ENCODE results near the gene LHX2. TPM values are rescaled to one million over a fixed set of nuclear protein-coding genes. Genes with fewer than 3 reads are reported as not detected.
"Not testable (repeated sequence)": the region's sequence is repeated elsewhere in the genome, so short reads cannot be mapped to it uniquely, and the experiment has no call there.

The LHX2 gene
- total RNA-seq, 1 donor from 2014 or later = not detected

DNA sequence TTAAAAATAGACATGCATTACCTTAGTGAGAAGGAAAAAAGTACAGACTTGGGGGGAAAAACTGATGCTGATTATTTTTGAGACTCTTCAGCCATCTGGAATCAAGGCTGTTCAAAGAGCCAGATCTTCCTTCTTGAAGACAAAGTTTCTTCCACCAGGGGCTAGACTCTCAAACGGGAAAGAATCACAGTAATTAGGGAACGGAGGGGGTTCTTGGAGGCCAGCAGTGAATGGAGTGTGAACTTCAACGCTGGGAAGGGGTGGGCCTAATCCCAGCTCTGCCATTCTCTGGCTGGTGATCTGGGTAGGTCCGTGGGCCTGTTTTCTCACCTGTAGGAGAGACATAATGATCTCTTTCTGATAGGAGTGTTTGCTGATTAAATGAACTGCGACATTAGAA, 21.1 kb upstream of the LHX2 start:
- TF ChIP-seq, protein P1, sequence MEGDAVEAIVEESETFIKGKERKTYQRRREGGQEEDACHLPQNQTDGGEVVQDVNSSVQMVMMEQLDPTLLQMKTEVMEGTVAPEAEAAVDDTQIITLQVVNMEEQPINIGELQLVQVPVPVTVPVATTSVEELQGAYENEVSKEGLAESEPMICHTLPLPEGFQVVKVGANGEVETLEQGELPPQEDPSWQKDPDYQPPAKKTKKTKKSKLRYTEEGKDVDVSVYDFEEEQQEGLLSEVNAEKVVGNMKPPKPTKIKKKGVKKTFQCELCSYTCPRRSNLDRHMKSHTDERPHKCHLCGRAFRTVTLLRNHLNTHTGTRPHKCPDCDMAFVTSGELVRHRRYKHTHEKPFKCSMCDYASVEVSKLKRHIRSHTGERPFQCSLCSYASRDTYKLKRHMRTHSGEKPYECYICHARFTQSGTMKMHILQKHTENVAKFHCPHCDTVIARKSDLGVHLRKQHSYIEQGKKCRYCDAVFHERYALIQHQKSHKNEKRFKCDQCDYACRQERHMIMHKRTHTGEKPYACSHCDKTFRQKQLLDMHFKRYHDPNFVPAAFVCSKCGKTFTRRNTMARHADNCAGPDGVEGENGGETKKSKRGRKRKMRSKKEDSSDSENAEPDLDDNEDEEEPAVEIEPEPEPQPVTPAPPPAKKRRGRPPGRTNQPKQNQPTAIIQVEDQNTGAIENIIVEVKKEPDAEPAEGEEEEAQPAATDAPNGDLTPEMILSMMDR (conservative IDR thresholded peaks at IDR 0.05; ENCODE audit: low read depth, low read length) = no peak
- no peak for DNase-seq (ENCODE audit: low read depth)
- no peak overlapping the region for H3K4me3 ChIP-seq (ENCODE audit: low read depth, low read length)

- DNase-seq (ENCODE audit: low read depth); H3K4me3 ChIP-seq (ENCODE audit: low read depth, low read length): not testable (repeated sequence)
Observed at GRCh38 chr9:123992679-123993078, 18.9 kb upstream of the LHX2 start.

DNA sequence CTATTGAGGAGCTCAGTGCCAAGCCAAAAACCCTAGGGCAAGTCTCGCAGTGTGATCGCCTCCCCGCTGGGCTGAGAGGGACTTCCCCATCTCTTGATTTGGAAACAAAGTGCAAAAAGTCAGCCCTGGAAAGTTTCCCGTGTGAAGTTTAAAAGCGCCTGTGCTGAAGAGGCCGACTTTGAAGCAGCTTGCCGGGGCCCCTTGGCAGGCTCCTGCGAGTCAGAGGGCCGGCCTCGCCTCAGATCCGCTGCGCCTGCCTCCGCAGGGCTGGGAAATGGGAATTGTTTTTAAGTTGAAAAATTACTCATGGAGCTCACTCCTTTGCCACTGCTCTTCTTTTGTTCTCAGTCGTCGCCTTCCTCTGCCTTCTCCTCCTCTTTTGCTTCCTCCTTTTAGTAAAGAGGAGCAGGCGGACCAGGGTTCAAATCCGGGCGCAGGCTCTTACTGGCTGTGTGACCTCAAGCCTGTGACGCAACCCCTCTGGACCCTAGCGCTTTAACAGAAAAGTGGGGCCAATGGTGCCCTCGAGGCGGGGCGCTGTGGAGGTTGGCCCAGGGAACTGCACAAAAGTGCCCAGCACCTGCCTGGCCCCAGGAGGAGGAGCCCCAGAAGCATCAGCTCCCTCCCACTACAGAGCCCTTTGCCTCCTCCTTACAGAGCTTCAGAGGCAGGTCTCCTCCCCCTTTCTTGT, 14.7 kb upstream of the LHX2 start:
- TF ChIP-seq, protein P1 (conservative IDR thresholded peaks at IDR 0.05; ENCODE audit: low read depth, low read length) = no peak
- DNase-seq (ENCODE audit: low read depth) = no peak
- no peak overlapping the region for H3K4me3 ChIP-seq (ENCODE audit: low read depth, low read length)

DNA sequence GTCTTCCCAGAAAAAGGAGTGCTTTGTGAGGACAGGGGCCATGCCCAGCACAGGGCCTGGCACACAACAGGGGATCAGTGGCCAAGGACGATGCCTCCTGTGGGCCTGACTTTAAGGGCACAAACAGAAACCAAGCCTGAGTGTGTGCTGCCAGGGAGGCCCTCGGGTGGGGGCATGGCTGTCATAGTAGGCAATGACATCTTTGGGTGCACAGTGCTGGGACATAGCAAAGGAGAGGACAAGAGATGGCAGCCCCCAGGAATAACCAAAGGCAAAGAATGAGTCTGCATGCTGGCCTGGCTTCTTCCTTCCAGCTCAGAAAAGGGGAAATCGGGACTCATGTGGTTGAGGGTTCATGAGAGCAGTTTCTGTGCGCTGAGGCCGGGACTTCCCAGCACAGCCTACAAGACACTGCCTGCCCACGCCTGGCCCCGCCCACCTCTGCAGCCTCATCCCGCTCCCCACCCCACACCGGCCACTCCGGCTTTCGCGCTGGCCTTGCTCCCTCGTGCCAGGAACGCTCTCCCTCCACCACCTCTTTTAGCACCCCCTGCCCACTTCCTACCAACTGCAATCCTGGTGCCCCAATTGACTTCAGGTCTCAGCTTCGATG, 13.8 kb upstream of the LHX2 start:
- DNase-seq (ENCODE audit: low read depth) = no peak

GRCh38 chr9:123998278-123998925, 13.2 kb upstream of the LHX2 start:
- DNase-seq (ENCODE audit: low read depth) = no peak
- TF ChIP-seq, protein P1 (conservative IDR thresholded peaks at IDR 0.05; ENCODE audit: low read depth, low read length) = no peak
- no peak overlapping the region for H3K4me3 ChIP-seq (ENCODE audit: low read depth, low read length)

More for the DNA sequence above, 13.8 kb upstream of the LHX2 start:
- no peak overlapping the region for H3K4me3 ChIP-seq (ENCODE audit: low read depth, low read length)
- TF ChIP-seq, protein P1 (conservative IDR thresholded peaks at IDR 0.05; ENCODE audit: low read depth, low read length) = no peak

DNA sequence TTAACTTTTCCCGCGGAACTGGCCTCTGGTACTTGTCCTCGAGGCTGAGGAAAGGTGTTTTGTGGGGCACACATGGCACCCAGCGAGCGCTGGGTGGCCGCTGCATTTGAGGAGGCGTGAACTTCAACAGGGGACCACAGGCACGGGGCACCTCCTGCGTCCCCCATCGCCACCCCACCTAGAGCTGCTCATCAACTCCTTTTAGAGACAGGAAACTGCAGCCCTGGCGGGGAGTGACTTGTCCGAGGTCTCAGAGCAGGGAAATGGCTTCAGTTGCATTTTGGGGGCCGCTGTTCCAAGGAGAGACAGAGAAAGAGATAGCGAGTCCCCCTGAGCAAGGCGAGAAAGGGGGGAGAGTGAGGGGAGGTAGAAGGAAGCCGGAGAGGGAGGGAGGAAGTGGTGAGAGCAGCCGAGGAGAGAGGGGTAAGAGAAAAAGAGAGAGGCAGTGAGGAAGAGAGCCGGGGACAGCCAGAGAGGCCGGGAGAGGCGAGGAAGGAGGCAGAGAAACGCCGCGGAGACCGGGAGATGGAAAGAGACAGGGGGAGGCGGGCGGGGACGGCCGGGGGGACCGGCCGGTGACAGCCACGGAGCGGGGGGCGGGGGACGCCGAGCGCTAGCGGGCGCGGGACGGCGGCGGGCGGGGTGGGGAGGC, 12.5 kb upstream of the LHX2 start:
- TF ChIP-seq, protein P1 (conservative IDR thresholded peaks at IDR 0.05; ENCODE audit: low read depth, low read length) = no peak
- no peak overlapping the region for H3K4me3 ChIP-seq (ENCODE audit: low read depth, low read length)
- DNase-seq (ENCODE audit: low read depth) = no peak

DNA sequence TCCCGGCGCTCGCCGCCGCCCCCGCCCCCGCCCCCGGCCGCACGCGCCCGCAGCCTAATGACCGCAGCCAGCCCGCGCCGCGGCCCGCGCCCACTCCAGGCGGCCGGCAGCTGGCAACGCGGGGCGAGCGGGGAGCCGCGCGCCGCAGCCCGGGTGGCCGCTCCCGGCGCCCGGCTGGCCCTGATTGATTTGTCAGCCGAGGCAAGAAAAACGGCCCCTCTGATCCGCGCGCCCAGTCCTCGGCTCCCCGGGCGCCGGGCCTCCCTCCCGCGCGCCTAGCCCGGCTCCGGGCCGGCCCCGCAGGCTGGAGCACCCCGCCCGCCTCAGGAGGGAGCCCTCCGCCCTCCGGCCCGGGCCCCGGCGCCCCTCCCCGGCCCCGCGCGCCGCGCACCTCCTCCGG, 11.9 kb upstream of the LHX2 start:
- DNase-seq (ENCODE audit: low read depth) = no peak
- H3K4me3 ChIP-seq (ENCODE audit: low read depth, low read length) = no peak overlapping the region
- TF ChIP-seq, protein P1 (conservative IDR thresholded peaks at IDR 0.05; ENCODE audit: low read depth, low read length) = no peak
